ENCODE data around the gene POLR2F.

POLR2F gene

GRCh38 chr22:37953437-37954179 is at the start of gene POLR2F, which contains the start of gene C22orf23:
Gene POLR2F (plus strand): TSS chr22:37953699. CDS start chr22:37953788, 89 bp downstream.
Gene C22orf23 (minus strand): TSS chr22:37953601. CDS start chr22:37953149, 452 bp downstream.
- DNase-seq (ENCODE audit: low read depth in 3 of 3): peak; percentile 91 to 96 (median 95)

GRCh38 chr22:37904572-37905533 is 48.6 kb upstream of the POLR2F start:
- DNase-seq (ENCODE audit: low read depth in 3 of 3): no peak

GRCh38 chr22:37905534-37906363 is 47.8 kb upstream of the POLR2F start, which contains the start of gene MICALL1:
Gene MICALL1 (plus strand): TSS chr22:37906297. CDS start chr22:37906423, 126 bp downstream.
- peak; percentile 36 to 61 (median 39) for DNase-seq (ENCODE audit: low read depth in 3 of 3)

GRCh38 chr22:37906364-37907008 is 47.0 kb upstream of the POLR2F start:
- DNase-seq (ENCODE audit: low read depth in 3 of 3): peak in 2 of 3 experiments; percentile 24 to 25

- no peak for DNase-seq (ENCODE audit: low read depth in 3 of 3)
Measured at GRCh38 chr22:37907036-37907954, 46.2 kb upstream of the POLR2F start.

- no peak for DNase-seq (ENCODE audit: low read depth in 3 of 3)
Measured at GRCh38 chr22:37909766-37910165, 43.7 kb upstream of the POLR2F start.

GRCh38 chr22:37910890-37911672 is 42.4 kb upstream of the POLR2F start:
- no peak for DNase-seq (ENCODE audit: low read depth in 3 of 3)

- DNase-seq (ENCODE audit: low read depth in 3 of 3): no peak
Measured at GRCh38 chr22:37911697-37912096, 41.8 kb upstream of the POLR2F start.

GRCh38 chr22:37912171-37912570 is 41.3 kb upstream of the POLR2F start:
- DNase-seq (ENCODE audit: low read depth in 3 of 3): no peak

- no peak for DNase-seq (ENCODE audit: low read depth in 3 of 3)
Measured at GRCh38 chr22:37913233-37913721, 40.2 kb upstream of the POLR2F start.

- DNase-seq (ENCODE audit: low read depth in 3 of 3): no peak
Measured at GRCh38 chr22:37916311-37916710, 37.2 kb upstream of the POLR2F start.

GRCh38 chr22:37917874-37918548 is 35.5 kb upstream of the POLR2F start:
- no peak for DNase-seq (ENCODE audit: low read depth in 3 of 3)

GRCh38 chr22:37918580-37919270 is 34.8 kb upstream of the POLR2F start:
- no peak for DNase-seq (ENCODE audit: low read depth in 3 of 3)

- no peak for DNase-seq (ENCODE audit: low read depth in 3 of 3)
Measured at GRCh38 chr22:37920126-37920525, 33.4 kb upstream of the POLR2F start.

- DNase-seq (ENCODE audit: low read depth in 3 of 3): no peak
Measured at GRCh38 chr22:37922191-37922590, 31.3 kb upstream of the POLR2F start.

GRCh38 chr22:37923927-37924326 is 29.6 kb upstream of the POLR2F start:
- DNase-seq (ENCODE audit: low read depth in 3 of 3): no peak

GRCh38 chr22:37924386-37925065 is 29.0 kb upstream of the POLR2F start:
- no peak for DNase-seq (ENCODE audit: low read depth in 3 of 3)
